OCI-LY3 (cell line): ENCODE results near the gene ENTREP1.
"Not testable (repeated sequence)": the region's sequence is repeated elsewhere in the genome, so short reads cannot be mapped to it uniquely, and the experiment has no call there.

Experiments used
- EZH2phosphoT487 ChIP-seq: fragments of 200-600 bp; shearing (Covaris generic); IDR thresholded peaks from 2 replicates; pipeline ENCODE4 v1.6.1; 2018; ENCODE audit warnings: antibody characterized with exemption, mixed run types, low read depth
- TF ChIP-seq, protein P1 (sequence below): fragments of 200-600, 300-600 bp; sonication (generic); IDR thresholded peaks from 2 replicates; pipeline ENCODE4 v1.5.1; 2014; ENCODE audit warnings: antibody characterized with exemption, low read length, low read depth

DNA sequence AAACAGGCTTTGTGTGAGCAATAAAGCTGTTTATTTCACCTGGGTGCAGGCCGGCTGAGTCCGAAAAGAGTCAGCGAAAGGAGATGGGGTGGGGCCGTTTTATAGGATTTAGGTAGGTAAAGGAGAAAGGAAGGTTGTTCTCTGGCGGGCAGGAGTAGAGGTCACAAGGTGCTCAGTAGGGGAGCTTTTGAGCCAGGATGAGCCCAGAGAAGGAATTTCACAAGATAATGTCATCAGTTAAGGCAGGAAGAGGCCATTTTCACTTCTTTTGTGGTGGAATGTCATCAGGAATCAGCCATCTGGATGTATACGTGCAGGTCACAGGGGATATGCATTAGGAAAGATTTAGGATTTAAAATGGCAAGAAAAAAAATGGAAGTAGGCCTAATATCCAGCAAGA lies 84.9 kb downstream of the ENTREP1 start:
- TF ChIP-seq, protein P1, sequence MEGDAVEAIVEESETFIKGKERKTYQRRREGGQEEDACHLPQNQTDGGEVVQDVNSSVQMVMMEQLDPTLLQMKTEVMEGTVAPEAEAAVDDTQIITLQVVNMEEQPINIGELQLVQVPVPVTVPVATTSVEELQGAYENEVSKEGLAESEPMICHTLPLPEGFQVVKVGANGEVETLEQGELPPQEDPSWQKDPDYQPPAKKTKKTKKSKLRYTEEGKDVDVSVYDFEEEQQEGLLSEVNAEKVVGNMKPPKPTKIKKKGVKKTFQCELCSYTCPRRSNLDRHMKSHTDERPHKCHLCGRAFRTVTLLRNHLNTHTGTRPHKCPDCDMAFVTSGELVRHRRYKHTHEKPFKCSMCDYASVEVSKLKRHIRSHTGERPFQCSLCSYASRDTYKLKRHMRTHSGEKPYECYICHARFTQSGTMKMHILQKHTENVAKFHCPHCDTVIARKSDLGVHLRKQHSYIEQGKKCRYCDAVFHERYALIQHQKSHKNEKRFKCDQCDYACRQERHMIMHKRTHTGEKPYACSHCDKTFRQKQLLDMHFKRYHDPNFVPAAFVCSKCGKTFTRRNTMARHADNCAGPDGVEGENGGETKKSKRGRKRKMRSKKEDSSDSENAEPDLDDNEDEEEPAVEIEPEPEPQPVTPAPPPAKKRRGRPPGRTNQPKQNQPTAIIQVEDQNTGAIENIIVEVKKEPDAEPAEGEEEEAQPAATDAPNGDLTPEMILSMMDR, result not testable (repeated sequence)
- not testable (repeated sequence) for TF ChIP-seq EZH2phosphoT487
